ENCODE data around the gene CHEK2.
A peak's percentile ranks its signal among the peaks of the same experiment; 100 is the strongest.
"Not testable (repeated sequence)": the region's sequence is repeated elsewhere in the genome, so short reads cannot be mapped to it uniquely, and the experiment has no call there.

Gene CHEK2

DNA sequence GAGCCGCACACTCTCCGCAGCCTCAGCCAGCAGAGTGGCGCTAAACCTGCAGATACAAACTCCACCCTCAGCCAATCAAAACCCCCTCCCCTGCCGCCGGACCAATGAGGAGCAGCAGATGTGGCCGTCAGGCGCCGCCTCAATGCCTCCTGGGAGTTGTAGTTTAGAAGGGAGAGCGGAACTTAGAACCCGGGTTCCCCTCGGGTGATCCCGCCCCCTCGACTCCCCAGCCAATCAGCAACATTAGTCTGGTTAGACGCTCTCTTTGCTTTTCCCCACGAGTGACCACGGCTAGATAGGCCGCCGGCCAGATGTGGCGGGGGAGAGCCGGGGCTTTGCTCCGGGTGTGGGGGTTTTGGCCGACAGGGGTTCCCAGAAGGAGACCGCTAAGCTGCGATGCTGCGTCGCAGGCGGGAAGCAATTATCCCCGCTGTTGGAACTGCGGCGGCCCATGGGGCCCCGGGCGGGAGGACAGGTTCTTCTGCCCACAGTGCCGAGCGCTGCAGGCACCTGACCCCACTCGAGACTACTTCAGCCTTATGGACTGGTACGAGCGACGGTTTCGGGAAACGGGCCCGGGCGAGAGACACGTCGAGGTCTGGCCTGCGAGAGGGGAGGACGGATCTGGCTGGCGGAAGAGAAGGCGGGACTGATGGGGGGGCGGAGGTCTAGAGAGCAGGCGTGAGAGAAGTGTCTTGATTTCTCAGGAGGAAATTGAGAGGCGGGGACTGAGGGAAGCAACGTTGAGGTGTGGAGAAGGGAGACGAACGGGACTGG, at the start of gene CHEK2, which contains the start of gene HSCB:
TSS of gene CHEK2 (minus strand) at position 36 of the 777 bp plus-strand sequence. CDS start 7,099 bp downstream, outside the sequence.
TSS of gene HSCB (plus strand) at position 255 of the 777 bp plus-strand sequence. CDS start at position 312, 57 bp downstream.
- DNase-seq (ENCODE audit: low spot score) = peak; percentile 99

DNA sequence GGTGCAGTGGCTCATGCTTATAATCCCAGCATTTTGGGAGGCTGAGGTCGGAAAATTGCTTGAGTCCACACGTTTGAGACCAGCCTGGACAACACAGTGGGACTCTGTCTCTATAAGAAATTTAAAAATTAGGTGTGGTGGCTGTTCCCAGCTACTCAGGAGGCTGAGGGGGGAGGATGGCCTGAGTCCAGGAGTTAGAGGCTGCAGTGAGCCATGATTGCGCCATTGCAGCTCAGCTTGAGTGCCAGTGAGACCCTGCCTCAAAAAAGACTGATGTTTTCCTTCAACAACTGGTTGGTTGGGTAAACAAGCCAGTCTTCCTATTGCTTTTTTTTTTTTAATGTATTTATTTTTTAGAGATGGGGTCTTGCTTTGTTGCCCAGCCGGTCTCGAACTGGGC, 49.5 kb upstream of the CHEK2 start:
- no peak for DNase-seq (ENCODE audit: low spot score)

DNA sequence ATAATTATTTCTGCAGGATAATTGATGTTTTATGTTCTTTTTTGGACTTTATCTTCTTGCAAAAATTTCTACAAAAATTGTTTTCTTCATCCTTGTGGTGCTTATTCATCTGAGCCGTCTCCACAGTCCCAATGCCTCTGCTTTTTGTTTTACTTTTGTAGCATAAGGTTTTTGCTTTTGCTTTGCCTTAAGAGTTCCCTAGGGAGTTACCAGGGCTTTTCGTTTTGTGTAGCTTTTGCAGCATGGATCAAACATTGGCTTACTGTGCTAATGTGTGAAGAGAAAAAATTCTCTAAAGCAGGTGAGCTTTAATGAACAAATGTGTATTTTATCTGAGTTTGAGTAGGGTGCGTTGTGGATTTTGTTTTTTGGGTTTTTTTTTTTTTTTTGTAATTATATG, 47.0 kb upstream of the CHEK2 start:
- DNase-seq (ENCODE audit: low spot score) = no peak

DNA sequence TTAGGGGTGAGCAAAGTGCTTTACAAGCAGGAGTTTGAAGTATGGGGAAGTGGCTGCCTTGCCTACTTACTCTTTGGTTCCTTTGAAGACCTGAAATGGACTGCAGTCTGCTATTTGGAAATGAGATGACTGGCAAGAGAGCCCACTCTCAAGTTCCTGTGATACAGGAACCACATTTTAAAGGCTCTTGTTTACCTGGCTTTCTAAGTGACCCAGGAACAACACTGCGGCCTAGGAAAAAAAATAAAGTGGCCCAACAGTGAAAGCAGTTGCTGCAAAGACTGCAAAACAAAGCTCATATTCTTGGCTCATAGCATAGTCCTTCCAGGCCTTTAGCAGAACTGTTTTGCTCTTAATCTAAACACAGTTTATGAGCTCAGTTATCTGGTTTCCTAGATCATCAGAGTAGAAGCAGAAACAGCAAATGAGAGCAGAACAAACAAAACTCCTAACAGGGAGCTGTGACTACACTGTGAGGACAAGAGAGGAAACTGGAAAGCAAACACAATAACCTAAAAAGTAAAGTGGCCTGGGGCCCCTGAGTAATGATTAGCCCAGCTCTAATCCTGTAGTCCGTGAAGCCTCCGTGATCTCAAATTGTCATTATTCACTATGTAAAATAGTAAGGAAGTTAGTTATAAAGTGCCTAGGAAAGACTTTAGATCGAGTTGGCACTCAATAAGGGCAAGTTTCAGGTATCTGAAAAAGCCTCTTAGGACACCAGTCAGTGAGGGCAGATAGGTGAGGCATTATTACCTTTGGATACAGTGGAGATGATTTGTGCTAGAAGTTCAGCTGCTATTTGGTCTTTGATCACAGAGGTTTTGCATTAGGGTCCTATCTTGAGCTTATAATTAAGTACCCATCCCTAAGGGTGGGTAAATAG, 42.4 kb upstream of the CHEK2 start:
- DNase-seq (ENCODE audit: low spot score) = no peak

DNA sequence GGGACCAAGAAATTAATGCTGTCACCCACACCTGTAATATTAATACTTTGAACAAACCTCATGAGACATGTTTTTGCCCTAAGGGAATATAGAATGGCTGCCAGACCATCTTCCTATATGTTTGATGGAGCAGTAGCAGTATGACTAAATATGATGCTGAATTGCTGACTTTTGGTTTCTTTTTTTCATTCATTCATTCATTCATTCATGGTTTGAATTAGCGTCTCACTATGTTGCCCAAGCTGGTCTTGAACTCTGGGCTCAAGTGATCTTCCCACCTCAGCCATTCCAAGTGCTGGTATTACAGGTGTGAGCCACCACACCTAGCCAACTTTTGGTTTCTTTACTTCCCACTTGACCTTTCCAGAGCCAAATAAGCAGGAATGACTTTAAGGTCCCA, 38.7 kb upstream of the CHEK2 start:
- DNase-seq (ENCODE audit: low spot score) = no peak

DNA sequence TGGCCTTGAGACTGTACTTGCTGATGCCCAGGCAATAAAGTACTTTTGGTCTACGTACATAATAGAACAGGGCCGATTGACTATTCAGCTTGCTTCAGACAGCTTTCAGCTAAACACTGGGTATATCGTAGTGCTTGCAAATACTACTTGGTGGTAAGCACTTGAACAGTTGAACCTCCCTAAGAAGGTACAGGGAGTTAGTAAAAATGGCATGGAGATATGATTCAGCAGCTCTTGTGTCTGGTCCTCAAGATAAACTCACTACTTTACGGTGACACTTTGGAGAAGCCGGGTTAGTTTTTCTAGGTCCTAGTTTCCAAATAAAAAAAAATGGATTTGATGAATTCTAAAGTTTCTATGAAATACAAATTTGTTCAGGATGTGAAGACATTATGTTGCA, 38.2 kb upstream of the CHEK2 start:
- no peak for DNase-seq (ENCODE audit: low spot score)

DNA sequence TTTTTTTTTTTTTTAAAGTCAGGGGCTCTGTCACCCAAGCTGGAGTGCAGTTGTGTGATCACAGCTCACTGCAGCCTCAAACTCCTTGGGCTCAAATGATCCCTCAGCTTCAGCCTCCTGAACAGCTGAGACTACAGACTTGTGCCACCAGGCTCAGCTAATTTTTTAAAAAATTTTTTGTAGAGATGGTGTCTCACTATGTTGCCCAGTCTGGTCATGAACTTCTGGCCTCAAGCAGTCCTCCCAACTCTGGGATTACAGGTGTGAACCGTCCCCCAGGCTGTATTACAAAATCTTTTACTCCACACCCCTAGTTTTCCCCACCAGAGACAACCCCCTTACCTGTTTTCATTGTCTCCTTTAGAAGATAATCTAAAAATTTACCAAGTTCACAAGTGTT, 32.8 kb upstream of the CHEK2 start:
- DNase-seq (ENCODE audit: low spot score) = no peak

DNA sequence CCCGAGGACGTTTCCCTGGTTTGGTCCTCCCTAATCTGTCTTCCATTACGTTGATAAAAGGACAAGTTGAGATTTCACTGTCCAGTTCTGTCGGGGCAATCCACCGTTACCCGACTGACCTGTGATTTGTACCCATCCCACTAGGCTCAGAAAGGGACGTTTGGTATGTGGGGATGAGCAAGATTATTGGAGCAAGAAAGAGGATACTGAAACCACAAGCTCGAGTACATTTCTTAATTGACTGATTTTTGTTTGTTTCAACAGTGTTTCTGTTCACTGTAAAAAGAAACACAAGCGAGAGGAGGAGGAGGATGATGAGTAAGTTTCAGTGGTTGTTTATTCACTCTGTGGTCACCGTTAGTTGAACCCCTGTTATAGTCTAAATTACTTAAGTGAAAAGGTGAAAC, 31.8 kb upstream of the CHEK2 start:
- DNase-seq (ENCODE audit: low spot score) = no peak

DNA sequence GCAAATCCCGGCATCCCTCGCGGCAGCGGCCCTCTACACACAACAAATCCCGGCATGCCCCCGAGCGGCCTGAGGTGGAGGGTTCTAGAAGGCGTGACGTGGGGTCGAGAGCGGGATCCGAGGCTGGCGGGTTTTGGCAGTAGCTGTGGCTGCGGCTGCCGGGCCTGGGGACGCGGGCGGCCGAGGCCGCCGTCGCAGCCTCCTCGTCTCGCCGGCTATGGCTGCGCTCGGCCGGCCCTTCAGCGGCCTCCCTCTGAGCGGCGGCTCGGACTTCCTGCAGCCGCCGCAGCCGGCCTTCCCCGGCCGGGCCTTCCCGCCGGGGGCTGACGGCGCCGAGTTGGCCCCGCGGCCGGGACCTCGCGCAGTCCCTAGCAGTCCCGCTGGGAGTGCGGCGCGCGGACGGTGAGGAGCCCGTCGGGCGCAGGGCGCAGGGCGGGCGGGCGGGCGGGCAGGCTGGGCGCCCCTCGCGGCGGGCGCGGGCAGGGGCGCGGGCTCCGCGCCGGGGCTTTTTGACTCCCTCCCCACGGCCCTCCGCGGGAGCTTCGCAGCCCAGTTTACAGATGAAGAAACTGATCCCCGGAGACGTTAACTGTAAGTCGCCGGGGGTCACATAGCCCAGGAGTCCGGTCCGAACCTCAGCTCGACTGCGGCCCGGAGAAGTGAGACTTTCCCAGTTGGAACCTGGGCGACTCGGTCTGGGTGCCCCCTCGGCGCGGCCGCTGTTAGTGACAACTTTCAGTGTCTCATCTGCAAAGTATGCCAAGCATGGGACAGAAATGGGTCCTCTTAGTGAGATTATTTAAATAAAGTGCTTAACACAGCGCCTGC, 31.2 kb upstream of the CHEK2 start, which contains the start of gene CCDC117:
TSS of gene CCDC117 (plus strand) at position 63 of the 828 bp plus-strand sequence. CDS start at position 218, 155 bp downstream.
- DNase-seq (ENCODE audit: low spot score) = peak; percentile 97

DNA sequence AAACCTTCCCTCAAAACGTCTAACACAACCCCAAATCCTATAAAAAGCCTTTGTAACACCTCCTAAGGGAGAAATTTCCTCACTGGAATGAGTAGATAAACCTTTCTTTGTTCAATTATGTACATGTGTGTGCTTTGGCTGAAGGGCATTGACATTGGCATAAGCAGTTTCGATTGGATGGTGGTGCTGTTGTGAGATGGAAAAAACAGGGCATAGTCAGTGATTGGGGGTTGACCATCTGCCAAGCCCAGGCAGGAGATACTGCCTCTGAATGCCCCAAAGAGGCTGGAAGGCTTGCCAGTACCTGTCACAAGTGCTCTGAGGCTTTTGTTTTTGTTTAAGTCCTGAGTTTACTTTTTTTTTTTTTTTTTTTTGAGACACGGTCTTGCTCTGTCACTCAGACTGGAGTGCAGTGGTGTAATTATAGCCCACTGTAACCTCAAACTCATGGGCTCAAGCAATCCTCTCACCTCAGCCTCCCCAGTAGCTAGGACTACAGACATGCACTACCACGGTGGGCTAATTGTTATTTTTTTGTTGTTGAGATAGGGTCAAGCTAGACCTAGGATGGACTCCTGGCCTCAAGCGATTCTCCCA, 29.7 kb upstream of the CHEK2 start:
- DNase-seq (ENCODE audit: low spot score) = no peak

DNA sequence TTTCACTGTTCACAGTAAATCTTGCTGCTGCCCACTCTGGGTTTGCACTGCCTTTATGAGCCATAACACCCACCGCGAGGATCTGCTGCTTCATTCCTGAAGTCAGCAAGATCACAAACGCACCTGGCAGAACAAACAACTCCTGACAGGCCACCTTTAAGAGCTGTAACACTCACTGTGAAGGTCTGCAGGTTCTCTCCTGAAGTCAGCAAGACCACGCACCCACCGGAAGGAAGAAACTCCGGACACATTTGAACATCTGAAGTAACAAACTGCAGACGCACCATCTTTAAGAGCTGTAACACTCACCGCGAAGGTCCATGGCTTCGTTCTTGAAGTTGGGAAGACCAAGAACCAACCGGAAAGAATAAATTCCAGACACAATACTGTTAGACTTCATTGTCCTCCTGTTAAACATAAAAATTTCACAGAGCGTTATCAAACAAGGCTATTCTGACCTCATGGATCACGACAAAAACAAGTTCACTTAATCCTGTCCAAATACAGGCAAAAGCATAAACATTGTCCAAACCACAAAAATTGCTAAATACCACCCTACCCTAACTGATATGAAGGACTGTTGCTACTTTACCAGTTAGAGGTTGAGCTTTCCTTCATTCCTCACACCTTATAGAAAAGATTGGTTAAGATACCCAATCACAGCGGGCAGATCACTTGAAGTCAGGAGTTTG, 27.9 kb upstream of the CHEK2 start:
- no peak for DNase-seq (ENCODE audit: low spot score)

DNA sequence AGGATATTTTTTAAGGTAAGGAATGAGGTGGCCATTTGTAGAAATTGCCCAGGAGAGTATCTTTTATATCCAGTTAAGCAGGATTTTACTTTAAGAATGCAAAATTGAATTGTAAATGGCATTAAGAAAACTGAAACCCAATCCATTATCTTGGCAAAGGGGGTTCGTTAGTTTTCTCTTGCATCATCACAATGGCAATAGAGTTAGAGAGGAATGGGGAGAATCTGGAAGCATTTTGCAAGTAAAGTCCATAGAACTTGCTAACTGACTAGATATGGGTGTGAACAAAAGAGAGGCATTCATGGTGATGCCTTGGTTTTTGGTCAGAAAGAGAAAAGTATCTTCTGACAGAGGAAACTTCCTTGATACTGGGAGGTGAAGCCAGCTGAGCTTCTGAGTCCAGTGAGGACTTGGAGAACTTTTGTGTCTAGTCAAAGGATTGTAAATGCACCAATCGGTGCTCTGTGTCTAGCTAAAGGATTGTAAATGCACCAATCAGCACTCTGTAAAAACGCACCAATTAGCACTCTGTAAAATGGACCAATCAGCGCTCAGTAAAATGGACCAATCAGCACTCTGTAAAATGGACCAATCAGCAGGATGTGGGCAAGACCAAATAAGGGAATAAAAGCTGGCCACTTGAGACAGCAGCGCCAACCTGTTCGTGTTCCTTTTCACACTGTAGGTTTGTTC, 27.2 kb upstream of the CHEK2 start:
- DNase-seq (ENCODE audit: low spot score) = no peak

DNA sequence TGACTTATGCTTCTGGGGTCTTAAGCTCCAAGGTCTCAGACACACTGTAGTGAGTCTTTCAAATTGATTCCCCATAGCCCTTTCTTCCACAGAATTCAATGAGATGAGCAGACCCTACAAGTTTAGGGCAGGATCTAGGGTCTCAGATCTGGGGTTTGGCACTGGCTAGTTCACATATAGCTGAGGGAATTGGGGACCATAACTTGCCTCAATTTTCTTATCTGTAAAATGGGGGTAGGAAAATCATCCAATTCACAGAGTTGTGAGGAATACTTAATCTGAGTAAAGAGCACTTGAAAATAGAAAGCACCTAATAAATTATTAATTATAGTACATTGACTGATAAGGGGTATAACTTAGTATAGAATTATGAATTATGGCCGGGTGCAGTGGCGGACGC, 25.0 kb upstream of the CHEK2 start:
- no peak for DNase-seq (ENCODE audit: low spot score)

DNA sequence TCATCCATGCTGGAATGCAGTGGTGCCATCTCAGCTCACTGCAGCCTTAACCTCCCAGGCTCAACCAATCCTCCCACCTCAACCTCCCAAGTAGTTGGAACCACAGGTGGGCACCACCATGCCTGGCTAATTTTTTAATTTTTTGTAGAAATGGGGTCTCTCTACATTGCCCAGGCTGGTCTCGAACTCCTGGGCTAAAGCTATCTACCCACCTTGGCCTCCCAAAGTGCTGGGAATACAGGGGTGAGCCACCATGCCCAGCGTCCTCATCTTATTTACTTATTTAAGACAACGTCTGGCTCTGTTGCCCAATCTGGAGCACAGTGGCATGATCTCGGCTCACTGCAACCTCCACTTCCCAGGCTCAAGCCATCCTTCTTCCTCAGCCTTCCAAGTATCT, 20.4 kb upstream of the CHEK2 start:
- not testable (repeated sequence) for DNase-seq (ENCODE audit: low spot score)

DNA sequence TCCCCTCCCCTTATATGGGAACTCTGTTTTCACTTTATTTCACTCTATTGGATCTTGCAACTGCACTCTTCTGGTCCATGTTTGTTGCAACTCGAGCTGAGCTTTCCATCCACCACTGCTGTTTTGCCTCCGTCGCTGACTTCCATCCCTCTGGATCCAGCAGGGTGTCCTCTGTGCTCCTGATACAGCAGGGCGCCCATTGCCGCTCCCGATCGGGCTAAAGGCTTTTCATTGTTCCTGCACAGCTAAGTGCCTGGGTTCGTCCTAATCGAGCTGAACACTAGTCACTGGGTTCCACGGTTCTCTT, 19.8 kb upstream of the CHEK2 start:
- no peak for DNase-seq (ENCODE audit: low spot score)

DNA sequence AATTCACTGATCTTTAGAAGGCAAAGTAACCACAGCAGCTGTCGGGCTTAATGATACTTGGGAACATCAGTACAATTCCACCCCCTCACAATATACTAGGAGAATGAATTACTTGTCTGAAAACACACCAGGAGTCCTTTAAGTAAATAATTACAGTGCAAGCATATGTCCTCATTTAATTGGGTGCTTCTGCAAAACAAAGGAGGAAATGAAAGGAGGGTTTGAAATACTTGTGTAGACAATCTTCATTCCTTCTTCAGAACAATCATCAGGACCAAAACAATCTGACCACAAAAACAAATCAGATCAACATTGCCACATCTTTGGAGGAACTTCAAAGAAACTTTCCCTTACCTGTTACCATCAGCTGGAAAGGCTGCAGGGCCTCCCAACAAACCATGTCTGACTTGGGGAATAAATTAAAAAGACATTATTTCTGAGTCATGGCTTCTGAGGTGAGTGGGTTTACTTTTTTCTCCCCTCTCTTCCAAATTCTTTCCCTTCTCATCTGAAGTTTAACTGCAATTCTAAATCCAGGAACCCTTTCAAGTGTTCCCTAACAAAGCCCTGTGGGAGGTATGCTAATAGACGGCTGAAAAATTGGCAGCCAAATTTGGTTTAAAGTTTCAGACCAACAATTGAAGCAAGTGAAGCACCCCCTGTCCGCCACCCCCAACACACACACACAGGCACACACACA, 18.4 kb upstream of the CHEK2 start:
- DNase-seq (ENCODE audit: low spot score) = no peak

DNA sequence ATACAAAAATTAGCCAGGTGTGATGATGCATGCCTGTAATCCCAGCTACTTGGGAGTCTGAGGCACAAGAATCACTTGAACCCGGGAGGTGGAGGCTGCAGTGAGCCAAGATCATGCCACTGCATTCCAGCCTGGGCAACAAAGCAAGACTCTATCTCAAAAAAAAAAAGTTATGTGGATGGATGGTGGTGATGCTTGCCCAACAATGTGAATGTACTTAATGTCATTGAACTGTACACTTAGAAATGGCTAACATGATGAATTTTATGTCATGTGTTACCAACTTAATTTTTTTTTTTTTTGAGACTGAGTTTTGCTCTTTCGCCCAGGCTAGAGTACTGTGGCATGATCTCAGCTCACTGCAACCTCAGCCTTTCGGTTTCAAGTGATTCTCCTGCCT, 12.9 kb upstream of the CHEK2 start:
- DNase-seq (ENCODE audit: low spot score) = not testable (repeated sequence)

DNA sequence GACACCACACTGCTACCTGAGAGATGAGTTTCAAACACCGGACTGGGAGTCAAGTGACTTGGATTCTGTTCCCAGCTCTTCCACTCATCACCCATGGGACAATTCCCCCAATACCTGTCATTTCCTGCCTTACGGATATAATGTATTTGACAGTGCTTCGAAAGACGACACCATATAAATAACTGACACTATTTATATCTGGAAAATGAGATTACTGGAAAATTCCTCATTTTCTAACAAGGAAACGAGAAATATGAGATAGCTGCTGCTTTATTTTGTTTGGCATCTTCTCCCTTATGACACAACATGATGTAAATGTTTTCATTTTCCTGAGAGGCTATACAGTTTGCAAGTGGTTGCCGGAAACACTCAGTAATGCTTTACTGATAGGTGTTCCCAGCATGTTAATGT, 8.9 kb upstream of the CHEK2 start:
- DNase-seq (ENCODE audit: low spot score) = no peak

DNA sequence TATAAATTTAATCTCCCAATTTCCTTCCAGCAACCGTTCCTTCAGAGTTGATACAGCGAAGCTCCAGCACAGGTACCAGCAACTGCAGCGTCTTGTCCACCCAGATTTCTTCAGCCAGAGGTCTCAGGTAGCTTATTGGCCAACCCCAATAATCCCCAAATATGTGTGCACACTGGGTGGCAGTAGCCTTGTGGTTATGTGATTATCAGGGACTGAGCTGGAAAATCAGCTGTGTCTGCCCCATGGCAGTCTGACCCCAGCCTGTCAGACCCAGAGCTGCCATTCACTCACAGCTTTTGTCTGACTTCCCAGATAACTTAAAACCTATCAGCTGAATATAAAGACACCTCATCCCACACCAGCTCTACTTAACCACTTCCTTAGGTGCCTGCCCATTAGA, 2.2 kb upstream of the CHEK2 start:
- no peak for DNase-seq (ENCODE audit: low spot score)

DNA sequence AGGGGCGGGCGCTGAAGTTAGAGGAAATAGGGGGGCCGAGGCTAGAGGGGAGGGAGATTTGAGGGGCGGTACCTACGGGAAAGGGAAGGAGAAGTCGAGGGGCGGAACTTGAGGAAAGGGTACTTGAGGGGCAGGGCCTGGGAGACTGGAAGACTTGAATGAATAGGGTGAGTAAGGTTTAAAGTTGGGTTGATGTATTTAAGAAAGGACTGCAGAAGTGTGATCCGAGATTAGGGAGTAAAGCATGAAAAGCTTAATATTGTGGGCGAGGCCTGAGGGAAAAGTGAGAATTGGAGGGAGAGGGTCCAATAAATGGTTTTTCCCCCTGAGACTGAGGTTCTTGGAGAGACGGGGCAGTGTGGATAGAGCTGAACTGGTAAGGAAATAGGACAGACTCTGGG, 942 bp upstream of the CHEK2 start:
- no peak for DNase-seq (ENCODE audit: low spot score)

Measured in globus pallidus (tissue), 1 donor.